Measurements from ENCODE around the gene PANX1. TPM values are rescaled to one million over a fixed set of nuclear protein-coding genes. Genes with fewer than 3 reads are reported as not detected.

PANX1 gene
- total and polyA plus RNA-seq, 2 experiments from 2014 or later: 13.0 to 16.5 TPM

DNA sequence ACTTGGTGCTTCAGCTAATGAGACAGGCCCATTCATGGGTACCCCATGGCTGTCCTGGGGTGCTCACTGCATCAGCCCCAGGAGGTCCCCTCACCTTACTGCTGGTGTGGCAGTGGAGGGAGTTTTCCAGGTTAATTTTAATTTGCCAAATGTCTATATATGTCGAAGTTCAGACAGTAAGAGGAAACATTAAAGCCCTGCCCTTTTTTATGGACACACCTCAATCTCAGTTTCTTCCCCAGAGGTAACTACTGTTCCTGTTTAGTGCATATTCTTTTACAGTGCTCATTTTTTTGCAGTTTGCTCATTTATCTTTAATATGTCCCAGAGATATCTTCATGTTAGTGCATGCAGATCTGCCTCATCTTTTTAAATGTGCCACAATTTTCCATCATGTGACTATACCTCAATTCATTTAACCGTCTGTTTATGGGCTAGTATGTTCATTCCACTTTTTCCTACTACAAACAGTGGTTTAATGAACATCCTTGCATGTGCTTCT, 11.6 kb downstream of the PANX1 start:
- Histone ChIP-seq H3K9me3 (ENCODE audit: low read depth) (no peaks in the 10 kb centered on the region), H3K36me3 (no peaks in the 10 kb centered on the region), H3K27ac (no peak overlapping the region), H3K4me1 (ENCODE audit: low read depth) (peaks cover 31% of the 10 kb centered on the region), H3K27me3 (no peaks in the 10 kb centered on the region), H3K4me3 (no peak overlapping the region)
- TF ChIP-seq, protein P1, sequence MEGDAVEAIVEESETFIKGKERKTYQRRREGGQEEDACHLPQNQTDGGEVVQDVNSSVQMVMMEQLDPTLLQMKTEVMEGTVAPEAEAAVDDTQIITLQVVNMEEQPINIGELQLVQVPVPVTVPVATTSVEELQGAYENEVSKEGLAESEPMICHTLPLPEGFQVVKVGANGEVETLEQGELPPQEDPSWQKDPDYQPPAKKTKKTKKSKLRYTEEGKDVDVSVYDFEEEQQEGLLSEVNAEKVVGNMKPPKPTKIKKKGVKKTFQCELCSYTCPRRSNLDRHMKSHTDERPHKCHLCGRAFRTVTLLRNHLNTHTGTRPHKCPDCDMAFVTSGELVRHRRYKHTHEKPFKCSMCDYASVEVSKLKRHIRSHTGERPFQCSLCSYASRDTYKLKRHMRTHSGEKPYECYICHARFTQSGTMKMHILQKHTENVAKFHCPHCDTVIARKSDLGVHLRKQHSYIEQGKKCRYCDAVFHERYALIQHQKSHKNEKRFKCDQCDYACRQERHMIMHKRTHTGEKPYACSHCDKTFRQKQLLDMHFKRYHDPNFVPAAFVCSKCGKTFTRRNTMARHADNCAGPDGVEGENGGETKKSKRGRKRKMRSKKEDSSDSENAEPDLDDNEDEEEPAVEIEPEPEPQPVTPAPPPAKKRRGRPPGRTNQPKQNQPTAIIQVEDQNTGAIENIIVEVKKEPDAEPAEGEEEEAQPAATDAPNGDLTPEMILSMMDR (IDR thresholded peaks at IDR 0.05; ENCODE audit: low read depth, low read length): no peak
- DNase-seq (ENCODE audit: low read depth in 1 of 2, low spot score in 1 of 2): no peak

DNA sequence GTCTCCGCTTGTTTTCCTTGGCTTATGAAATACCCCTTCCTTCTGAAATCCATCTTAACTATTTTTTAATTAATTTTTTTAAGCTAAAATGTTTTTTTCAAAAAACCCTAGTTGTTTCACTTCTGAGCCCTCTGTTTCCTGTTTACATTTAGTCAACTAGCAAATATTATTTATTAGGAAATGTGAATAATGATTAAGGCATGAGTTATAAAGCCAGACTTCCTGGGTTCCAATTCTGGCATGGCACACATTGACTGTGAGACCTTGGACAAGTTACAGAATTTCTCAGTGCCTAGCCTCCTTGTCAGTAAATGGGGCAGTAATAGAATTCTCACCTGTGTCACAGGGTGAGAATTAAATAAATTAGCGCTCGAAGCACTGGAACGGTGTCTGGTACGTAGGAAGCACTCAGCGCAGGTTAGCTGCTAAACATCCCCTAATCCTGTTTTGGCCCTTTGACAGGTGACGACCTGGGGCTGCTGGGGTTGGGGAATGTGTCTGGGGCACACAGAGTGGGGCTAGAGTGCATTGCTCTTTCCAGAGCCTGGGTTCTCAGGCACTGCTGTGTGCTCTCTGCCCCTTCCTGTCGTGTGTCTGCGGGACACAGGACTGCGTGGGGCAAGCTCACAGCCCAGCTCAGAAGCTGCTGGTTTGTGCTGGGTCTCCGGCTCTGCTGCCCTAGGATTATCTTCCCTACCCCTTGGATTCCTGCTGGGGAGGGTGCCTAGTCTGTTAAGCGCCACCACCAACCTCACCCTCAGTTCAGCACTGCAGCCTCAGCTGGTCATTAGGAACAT, 13.1 kb downstream of the PANX1 start:
- TF ChIP-seq, protein P1 (IDR thresholded peaks at IDR 0.05; ENCODE audit: low read depth, low read length): no peak
- Histone ChIP-seq H3K9me3 (ENCODE audit: low read depth) (no peaks in the 10 kb centered on the region), H3K27me3 (no peaks in the 10 kb centered on the region), H3K4me3 (no peak overlapping the region), H3K4me1 (ENCODE audit: low read depth) (peaks cover 34% of the 10 kb centered on the region), H3K27ac (peak overlapping the region; percentile 85), H3K36me3 (no peaks in the 10 kb centered on the region)
- DNase-seq (ENCODE audit: low read depth in 1 of 2, low spot score in 1 of 2): no peak

DNA sequence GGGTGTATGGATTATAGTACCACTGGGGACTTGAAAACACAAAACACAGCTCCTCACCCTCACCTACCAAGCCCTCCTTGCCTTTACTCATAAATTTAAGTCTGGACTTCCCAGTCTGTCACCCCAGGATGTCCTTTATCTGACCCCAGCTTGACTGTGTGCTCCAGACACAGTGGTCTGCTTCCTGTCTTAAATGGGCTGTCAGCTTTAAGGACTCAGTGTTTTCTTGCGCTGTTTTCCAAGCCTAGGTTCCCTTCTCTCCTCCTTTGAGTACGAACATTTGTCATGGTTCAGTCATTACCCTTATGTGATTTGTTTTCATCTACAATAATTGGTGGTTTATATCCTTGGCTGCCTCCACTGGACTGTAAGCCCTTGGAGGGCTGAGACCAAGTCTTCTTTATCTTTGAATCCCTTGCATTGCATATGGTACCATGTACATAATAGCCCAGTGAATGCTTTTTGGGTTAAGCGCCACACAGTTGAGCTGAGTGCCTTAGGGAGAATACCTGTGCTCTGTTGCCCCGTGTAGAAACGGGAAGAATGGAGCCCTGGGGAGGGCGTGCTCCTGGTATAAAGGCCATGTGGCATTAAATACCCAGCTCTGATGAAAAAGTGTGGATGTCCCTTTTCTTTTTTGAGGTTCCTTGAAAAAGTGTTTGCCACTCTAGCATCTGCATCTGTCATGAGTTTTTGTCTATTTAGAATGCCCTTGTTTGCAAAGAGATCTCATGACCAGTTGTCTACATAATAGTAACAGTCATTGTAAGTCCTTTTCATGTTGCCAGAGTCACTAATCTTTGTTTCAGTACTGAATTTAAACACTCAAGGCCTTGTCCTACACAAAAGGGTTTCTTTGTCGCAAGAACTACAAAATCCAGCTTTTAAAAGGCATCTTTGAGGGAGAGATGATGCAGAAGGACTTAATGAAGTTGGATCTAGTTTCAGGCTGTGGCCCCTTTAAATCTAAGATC, 14.0 kb downstream of the PANX1 start:
- H3K27me3 ChIP-seq: no peaks in the 10 kb centered on the region
- peak overlapping the region; percentile 85 for H3K27ac ChIP-seq
- H3K4me3 ChIP-seq: no peak overlapping the region
- H3K4me1 ChIP-seq (ENCODE audit: low read depth): peaks cover 35% of the 10 kb centered on the region
- TF ChIP-seq, protein P1 (IDR thresholded peaks at IDR 0.05; ENCODE audit: low read depth, low read length): no peak
- no peaks in the 10 kb centered on the region for H3K9me3 ChIP-seq (ENCODE audit: low read depth)
- DNase-seq (ENCODE audit: low read depth in 1 of 2, low spot score in 1 of 2): peak; percentile 43 to 74
- H3K36me3 ChIP-seq: no peaks in the 10 kb centered on the region

DNA sequence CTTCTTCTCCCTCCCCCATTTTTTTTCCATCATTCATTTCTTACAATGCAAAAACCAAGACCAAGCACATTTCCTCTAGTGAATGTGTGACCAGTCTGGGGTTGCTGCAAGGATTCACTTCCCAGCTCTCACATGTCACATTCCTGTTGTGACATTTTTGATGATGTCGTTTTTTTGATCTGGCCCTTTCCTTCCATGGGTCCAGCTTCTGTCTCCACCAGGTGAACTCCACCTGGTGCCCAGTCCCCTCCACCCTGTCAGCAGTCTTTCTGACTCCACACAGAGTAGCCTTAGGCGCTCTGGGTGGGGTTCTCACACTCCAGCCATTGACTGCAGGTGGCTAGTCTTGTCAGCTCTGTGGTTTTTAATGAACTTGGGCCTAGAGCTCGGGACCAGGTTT, 15.6 kb downstream of the PANX1 start:
- Histone ChIP-seq H3K9me3 (ENCODE audit: low read depth) (no peaks in the 10 kb centered on the region), H3K36me3 (no peaks in the 10 kb centered on the region), H3K27me3 (no peaks in the 10 kb centered on the region), H3K27ac (no peak overlapping the region), H3K4me1 (ENCODE audit: low read depth) (peaks cover 35% of the 10 kb centered on the region), H3K4me3 (no peak overlapping the region)
- DNase-seq (ENCODE audit: low read depth in 1 of 2, low spot score in 1 of 2): no peak
- TF ChIP-seq, protein P1 (IDR thresholded peaks at IDR 0.05; ENCODE audit: low read depth, low read length): no peak

DNA sequence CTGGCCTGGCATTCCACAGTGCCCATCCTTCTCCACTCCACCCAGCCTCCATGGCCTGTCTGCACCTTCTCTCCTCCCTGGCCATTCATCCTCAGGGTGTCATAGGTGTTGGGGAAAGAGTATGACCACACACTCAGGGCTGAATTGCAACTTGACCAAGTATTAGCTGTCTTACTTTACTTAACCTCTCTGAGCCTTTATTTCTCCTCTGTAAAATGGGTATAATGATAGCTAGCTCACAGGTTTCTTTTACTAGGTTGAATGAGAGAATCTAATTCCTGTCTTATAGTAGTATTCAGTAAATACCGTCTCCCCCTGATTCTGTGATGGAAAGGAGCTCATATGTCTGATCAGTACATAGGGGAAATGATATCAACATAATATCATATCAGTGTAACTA, 16.0 kb downstream of the PANX1 start:
- DNase-seq (ENCODE audit: low read depth in 1 of 2, low spot score in 1 of 2): no peak
- Histone ChIP-seq H3K4me3 (no peak overlapping the region), H3K27me3 (no peaks in the 10 kb centered on the region), H3K9me3 (ENCODE audit: low read depth) (no peaks in the 10 kb centered on the region), H3K36me3 (no peaks in the 10 kb centered on the region), H3K27ac (no peak overlapping the region), H3K4me1 (ENCODE audit: low read depth) (peaks cover 32% of the 10 kb centered on the region)
- TF ChIP-seq, protein P1 (IDR thresholded peaks at IDR 0.05; ENCODE audit: low read depth, low read length): no peak
